A549 (cell line): ENCODE results near the gene CEACAM5. TPM values are rescaled to one million over a fixed set of nuclear protein-coding genes. Genes with fewer than 3 reads are reported as not detected.

Experiments
- ATAC-seq, 2 experiments: fragments of 200-7000 bp in 1 of 2; fragments of >200 bp in 1 of 2; cut with Nextera tagmentation in 1 of 2; cut with Tn5 transposase in 1 of 2; 3 replicates each; pipeline versions ENCODE4 v1.8.0 to v1.9.1; 2018 to 2020; ENCODE audit warnings: mild to moderate bottlenecking in 1 of 2, moderate library complexity in 1 of 2
- CTCF ChIA-PET: fragments of 300-600 bp; sonication (Branson Sonifier 250); formaldehyde crosslinking; extraction: SDS; loops from one replicate; lab custom pipeline; 2021; ENCODE audit warnings: antibody characterized with exemption, inconsistent platforms; lab: Yijun Ruan, JAX
- POLR2A ChIA-PET: fragments of 350-600 bp; formaldehyde crosslinking; extraction: SDS; loops from one replicate; lab custom pipeline; 2021; ENCODE audit warnings: antibody characterized with exemption, inconsistent platforms; lab: Yijun Ruan, JAX
- DNase-seq, 2 experiments: peaks; one replicate each; pipeline versions ENCODE4 v3.0.0 to v3.0.0-alpha.2; 2011 to 2016; ENCODE audit warnings: low read depth in 1 of 2, low spot score in 1 of 2
- FAIRE-seq: peaks from 2 replicates; lab custom pipeline; 2011; peaks lifted over from hg19 to GRCh38; lab: Jason Lieb, UNC
- H3K27ac ChIP-seq, 2 experiments: fragments of >200 bp; sonication (Bioruptor Twin); formaldehyde crosslinking; 3 replicates each; pipeline ENCODE4 v1.5.1; 2016 to 2017
- H3K4me1 ChIP-seq: fragments of >200 bp; sonication (Bioruptor Twin); formaldehyde crosslinking; 3 replicates; pipeline ENCODE4 v1.6.1; 2016
- H3K4me2 ChIP-seq: fragments of >200 bp; sonication (Bioruptor Twin); formaldehyde crosslinking; 3 replicates; pipeline ENCODE4 v1.6.1; 2016
- H3K4me3 ChIP-seq: fragments of >200 bp; sonication (Bioruptor Twin); formaldehyde crosslinking; 3 replicates; pipeline ENCODE4 v1.5.1; 2016
- H3K9me3 ChIP-seq: fragments of >200 bp; sonication (Bioruptor Twin); formaldehyde crosslinking; 3 replicates; pipeline ENCODE4 v1.6.1; 2016
- CBX8 ChIP-seq: fragments of 200-600 bp; sonication (generic); IDR thresholded peaks from 2 replicates; pipeline ENCODE4 v1.6.1; 2016
- CEBPB ChIP-seq, 2 experiments: fragments of >200 bp in 1 of 2; sonication (Bioruptor Twin) in 1 of 2; formaldehyde crosslinking in 1 of 2; IDR thresholded peaks; 2 replicates each; pipeline ENCODE4 v1.6.1; 2012 to 2016
- CHD2 ChIP-seq: fragments of 150-350 bp; IDR thresholded peaks from 2 replicates; pipeline ENCODE4 v1.6.1; 2014; ENCODE audit warnings: low read length; ENCODE audit not compliant: partially characterized antibody
- EHF ChIP-seq: fragments of 250-450 bp; sonication (Bioruptor Pico); IDR thresholded peaks from 2 replicates; pipeline ENCODE4 v1.5.0; 2020; ENCODE audit warnings: mild to moderate bottlenecking
- EHMT2 ChIP-seq: fragments of 200-600 bp; sonication (generic); IDR thresholded peaks from 2 replicates; pipeline ENCODE4 v1.6.1; 2016; ENCODE audit warnings: antibody characterized with exemption, low read depth, mild to moderate bottlenecking, moderate library complexity
- EP300 ChIP-seq, 2 experiments: fragments of >200 bp; sonication (Bioruptor Twin); formaldehyde crosslinking; IDR thresholded peaks; 2 replicates in 1 of 2; 3 replicates in 1 of 2; pipeline ENCODE4 v1.6.1; 2016 to 2017
- ESRRA ChIP-seq: fragments of 150-350 bp; IDR thresholded peaks from 2 replicates; pipeline ENCODE4 v1.6.1; 2014; ENCODE audit warnings: mild to moderate bottlenecking, low read length, borderline replicate concordance
- FOSB ChIP-seq: fragments of 250-450 bp; sonication (Bioruptor Pico); IDR thresholded peaks from 2 replicates; pipeline ENCODE4 v1.5.0; 2020; ENCODE audit warnings: mild to moderate bottlenecking, moderate library complexity
- FOSL2 ChIP-seq, 2 experiments: fragments of 450-650 bp in 1 of 2; fragments of >200 bp in 1 of 2; sonication (Bioruptor Twin) in 1 of 2; formaldehyde crosslinking; IDR thresholded peaks; 2 replicates each; pipeline versions ENCODE4 v1.5.0 to v1.6.1; 2016 to 2020; ENCODE audit warnings: mild to moderate bottlenecking in 1 of 2, moderate library complexity in 1 of 2
- GATA3 ChIP-seq: IDR thresholded peaks from 2 replicates; pipeline ENCODE4 v1.6.1; 2012; ENCODE audit warnings: borderline replicate concordance
- HOXB5 ChIP-seq: fragments of 250-450 bp; sonication (Bioruptor Pico); IDR thresholded peaks from 2 replicates; pipeline ENCODE4 v1.5.0; 2020; ENCODE audit warnings: mild to moderate bottlenecking, moderate library complexity
- JUN ChIP-seq, 2 experiments: fragments of >200 bp; sonication (Bioruptor Twin); formaldehyde crosslinking; IDR thresholded peaks; 2 replicates in 1 of 2; 3 replicates in 1 of 2; pipeline ENCODE4 v1.6.1; 2016 to 2017
- NFE2L2 ChIP-seq: fragments of 150-350 bp; conservative IDR thresholded peaks from 2 replicates; pipeline ENCODE4 v1.6.1; 2014; ENCODE audit warnings: low read length
- RAD21 ChIP-seq, 2 experiments: fragments of >200 bp in 1 of 2; sonication (Bioruptor Twin) in 1 of 2; formaldehyde crosslinking in 1 of 2; IDR thresholded peaks in 1 of 2; conservative IDR thresholded peaks in 1 of 2; 2 replicates in 1 of 2; 3 replicates in 1 of 2; pipeline ENCODE4 v1.6.1; 2012 to 2018; ENCODE audit warnings: inconsistent platforms in 1 of 2
- RFX5 ChIP-seq: fragments of 450-650 bp; IDR thresholded peaks from 2 replicates; pipeline ENCODE4 v1.7.1; 2014; ENCODE audit warnings: antibody characterized with exemption, mild to moderate bottlenecking, moderate library complexity
- SMC3 ChIP-seq: fragments of >200 bp; sonication (Bioruptor Twin); formaldehyde crosslinking; IDR thresholded peaks from 3 replicates; pipeline ENCODE4 v1.6.1; 2018; ENCODE audit warnings: inconsistent platforms
- ZFP36 ChIP-seq: fragments of 450-650 bp; IDR thresholded peaks from 2 replicates; pipeline ENCODE4 v1.6.1; 2014; ENCODE audit warnings: borderline replicate concordance; ENCODE audit not compliant: partially characterized antibody
- WGBS: methylation state at CpG from one replicate; pipeline ENCODE4 v1.1.6; 2017; ENCODE audit errors: missing lambda C conversion rate; 5-methylcytosine and 5-hydroxymethylcytosine counted together
- polyA plus RNA-seq, 4 experiments: library from polyadenylated mRNA; depleted of rRNA in 3 of 4; stranded (reverse); fragments of >200 nt; fragmentation: RNase III in 1 of 4; extraction: RNeasy Plus Mini Kit Qiagen cat#74134 plus additional on column Dnase treatment in 1 of 4; gene quantifications; 2 replicates in 3 of 4; 3 replicates in 1 of 4; pipeline ENCODE4 v1.2.3, GENCODE V29; 2011 to 2017
- TF ChIP-seq, protein P1 (sequence below): fragments of 150-350 bp; IDR thresholded peaks from 2 replicates; pipeline ENCODE4 v1.6.1; 2014; ENCODE audit warnings: low read depth, mild to moderate bottlenecking, low read length
- TF ChIP-seq, protein P2 (sequence below): fragments of >200 bp; sonication (Bioruptor Twin); formaldehyde crosslinking; IDR thresholded peaks from 2 replicates; pipeline ENCODE4 v1.6.1; 2016
- TF ChIP-seq, protein P3 (sequence below): fragments of >200 bp; sonication (Bioruptor Twin); formaldehyde crosslinking; IDR thresholded peaks from 3 replicates; pipeline ENCODE4 v1.5.1; 2016
- TF ChIP-seq, protein P4 (sequence below): fragments of 250-450 bp; sonication (Bioruptor Pico); IDR thresholded peaks from 2 replicates; pipeline ENCODE4 v1.5.0; 2020; ENCODE audit warnings: low read depth, mild to moderate bottlenecking, moderate library complexity
- TF ChIP-seq, protein P5 (sequence below): IDR thresholded peaks from 2 replicates; pipeline ENCODE4 v1.6.1; 2012

CEACAM5 gene
- polyA plus RNA-seq, 2 of the 4 experiments (the other 2 are of a cell fraction), result 1.3 TPM; not detected in 1

DNA sequence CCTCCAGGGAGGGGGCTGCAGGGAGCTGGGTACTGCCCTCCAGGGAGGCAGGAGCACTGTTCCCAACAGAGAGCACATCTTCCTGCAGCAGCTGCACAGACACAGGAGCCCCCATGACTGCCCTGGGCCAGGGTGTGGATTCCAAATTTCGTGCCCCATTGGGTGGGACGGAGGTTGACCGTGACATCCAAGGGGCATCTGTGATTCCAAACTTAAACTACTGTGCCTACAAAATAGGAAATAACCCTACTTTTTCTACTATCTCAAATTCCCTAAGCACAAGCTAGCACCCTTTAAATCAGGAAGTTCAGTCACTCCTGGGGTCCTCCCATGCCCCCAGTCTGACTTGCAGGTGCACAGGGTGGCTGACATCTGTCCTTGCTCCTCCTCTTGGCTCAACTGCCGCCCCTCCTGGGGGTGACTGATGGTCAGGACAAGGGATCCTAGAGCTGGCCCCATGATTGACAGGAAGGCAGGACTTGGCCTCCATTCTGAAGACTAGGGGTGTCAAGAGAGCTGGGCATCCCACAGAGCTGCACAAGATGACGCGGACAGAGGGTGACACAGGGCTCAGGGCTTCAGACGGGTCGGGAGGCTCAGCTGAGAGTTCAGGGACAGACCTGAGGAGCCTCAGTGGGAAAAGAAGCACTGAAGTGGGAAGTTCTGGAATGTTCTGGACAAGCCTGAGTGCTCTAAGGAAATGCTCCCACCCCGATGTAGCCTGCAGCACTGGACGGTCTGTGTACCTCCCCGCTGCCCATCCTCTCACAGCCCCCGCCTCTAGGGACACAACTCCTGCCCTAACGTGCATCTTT is 7.8 kb upstream of the CEACAM5 start:
- 72% methylated on average over 13 of the region's 13 CpGs for WGBS
- H3K9me3 ChIP-seq, result no peaks in the 10 kb centered on the region
- no peak overlapping the region for H3K4me3 ChIP-seq
- no peak for FAIRE-seq
- peak overlapping the region; percentile 71 to 86 for H3K27ac ChIP-seq
- ChIA-PET CTCF (interaction anchor here (0.8 to 15.7 kb wide), 27 partner anchors 7 to 252 kb away, joined by 3 to 358 read pairs (median 6); partner anchors contain the start of genes CEACAM3, CEACAM6 and CEACAM7), POLR2A (no interaction called here)
- DNase-seq, result no peak
- H3K4me1 ChIP-seq, result peaks cover 68% of the 10 kb centered on the region
- ATAC-seq, result no peak
- peak overlapping the region; percentile 76; the same call in 1 of the 3 replicates for H3K4me2 ChIP-seq
- TF ChIP-seq, protein P1, sequence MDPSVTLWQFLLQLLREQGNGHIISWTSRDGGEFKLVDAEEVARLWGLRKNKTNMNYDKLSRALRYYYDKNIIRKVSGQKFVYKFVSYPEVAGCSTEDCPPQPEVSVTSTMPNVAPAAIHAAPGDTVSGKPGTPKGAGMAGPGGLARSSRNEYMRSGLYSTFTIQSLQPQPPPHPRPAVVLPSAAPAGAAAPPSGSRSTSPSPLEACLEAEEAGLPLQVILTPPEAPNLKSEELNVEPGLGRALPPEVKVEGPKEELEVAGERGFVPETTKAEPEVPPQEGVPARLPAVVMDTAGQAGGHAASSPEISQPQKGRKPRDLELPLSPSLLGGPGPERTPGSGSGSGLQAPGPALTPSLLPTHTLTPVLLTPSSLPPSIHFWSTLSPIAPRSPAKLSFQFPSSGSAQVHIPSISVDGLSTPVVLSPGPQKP, result no peak
- TF ChIP-seq, protein P2, sequence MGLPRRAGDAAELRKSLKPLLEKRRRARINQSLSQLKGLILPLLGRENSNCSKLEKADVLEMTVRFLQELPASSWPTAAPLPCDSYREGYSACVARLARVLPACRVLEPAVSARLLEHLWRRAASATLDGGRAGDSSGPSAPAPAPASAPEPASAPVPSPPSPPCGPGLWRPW, result no peak
- TF ChIP-seq JUN (IDR thresholded peaks at IDR 0.05), result 0 out of 5 replicates have a peak, but pooled peaks of 1 of the 2 experiments have one; percentile 1

DNA sequence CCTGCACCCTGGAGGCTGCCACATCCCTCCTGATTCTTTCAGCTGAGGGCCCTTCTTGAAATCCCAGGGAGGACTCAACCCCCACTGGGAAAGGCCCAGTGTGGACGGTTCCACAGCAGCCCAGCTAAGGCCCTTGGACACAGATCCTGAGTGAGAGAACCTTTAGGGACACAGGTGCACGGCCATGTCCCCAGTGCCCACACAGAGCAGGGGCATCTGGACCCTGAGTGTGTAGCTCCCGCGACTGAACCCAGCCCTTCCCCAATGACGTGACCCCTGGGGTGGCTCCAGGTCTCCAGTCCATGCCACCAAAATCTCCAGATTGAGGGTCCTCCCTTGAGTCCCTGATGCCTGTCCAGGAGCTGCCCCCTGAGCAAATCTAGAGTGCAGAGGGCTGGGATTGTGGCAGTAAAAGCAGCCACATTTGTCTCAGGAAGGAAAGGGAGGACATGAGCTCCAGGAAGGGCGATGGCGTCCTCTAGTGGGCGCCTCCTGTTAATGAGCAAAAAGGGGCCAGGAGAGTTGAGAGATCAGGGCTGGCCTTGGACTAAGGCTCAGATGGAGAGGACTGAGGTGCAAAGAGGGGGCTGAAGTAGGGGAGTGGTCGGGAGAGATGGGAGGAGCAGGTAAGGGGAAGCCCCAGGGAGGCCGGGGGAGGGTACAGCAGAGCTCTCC is 6.9 kb upstream of the CEACAM5 start:
- WGBS, result 34% methylated on average over 10 of the region's 10 CpGs
- peak; percentile 58 to 71 for DNase-seq
- peak overlapping the region; percentile 71 to 86 for H3K27ac ChIP-seq
- TF ChIP-seq RAD21 (conservative IDR thresholded peaks at IDR 0.05 in 1 of 2, IDR thresholded peaks at IDR 0.05 in 1 of 2) (peak; percentile 43 to 73; a peak in 4 of 5 replicates), CBX8 (no peak), SMC3 (peak; percentile 26; the same call in 1 of the 3 replicates), CHD2 (no peak)
- TF ChIP-seq, protein P3, sequence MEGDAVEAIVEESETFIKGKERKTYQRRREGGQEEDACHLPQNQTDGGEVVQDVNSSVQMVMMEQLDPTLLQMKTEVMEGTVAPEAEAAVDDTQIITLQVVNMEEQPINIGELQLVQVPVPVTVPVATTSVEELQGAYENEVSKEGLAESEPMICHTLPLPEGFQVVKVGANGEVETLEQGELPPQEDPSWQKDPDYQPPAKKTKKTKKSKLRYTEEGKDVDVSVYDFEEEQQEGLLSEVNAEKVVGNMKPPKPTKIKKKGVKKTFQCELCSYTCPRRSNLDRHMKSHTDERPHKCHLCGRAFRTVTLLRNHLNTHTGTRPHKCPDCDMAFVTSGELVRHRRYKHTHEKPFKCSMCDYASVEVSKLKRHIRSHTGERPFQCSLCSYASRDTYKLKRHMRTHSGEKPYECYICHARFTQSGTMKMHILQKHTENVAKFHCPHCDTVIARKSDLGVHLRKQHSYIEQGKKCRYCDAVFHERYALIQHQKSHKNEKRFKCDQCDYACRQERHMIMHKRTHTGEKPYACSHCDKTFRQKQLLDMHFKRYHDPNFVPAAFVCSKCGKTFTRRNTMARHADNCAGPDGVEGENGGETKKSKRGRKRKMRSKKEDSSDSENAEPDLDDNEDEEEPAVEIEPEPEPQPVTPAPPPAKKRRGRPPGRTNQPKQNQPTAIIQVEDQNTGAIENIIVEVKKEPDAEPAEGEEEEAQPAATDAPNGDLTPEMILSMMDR, result peak; percentile 59
- peaks cover 68% of the 10 kb centered on the region for H3K4me1 ChIP-seq
- CTCF ChIA-PET, result interaction anchor here (0.6 to 15.7 kb wide), 38 partner anchors 8 to 281 kb away, joined by 3 to 358 read pairs (median 5); partner anchors contain the start of genes CEACAM3, CEACAM6, CEACAM7 and RPS19
- H3K4me3 ChIP-seq, result no peak overlapping the region
- ATAC-seq, result peak; percentile 5 to 9; a peak in 4 of 6 replicates
- FAIRE-seq, result no peak
- H3K4me2 ChIP-seq, result peak overlapping the region; percentile 76
- POLR2A ChIA-PET, result no interaction called here
- no peaks in the 10 kb centered on the region for H3K9me3 ChIP-seq

DNA sequence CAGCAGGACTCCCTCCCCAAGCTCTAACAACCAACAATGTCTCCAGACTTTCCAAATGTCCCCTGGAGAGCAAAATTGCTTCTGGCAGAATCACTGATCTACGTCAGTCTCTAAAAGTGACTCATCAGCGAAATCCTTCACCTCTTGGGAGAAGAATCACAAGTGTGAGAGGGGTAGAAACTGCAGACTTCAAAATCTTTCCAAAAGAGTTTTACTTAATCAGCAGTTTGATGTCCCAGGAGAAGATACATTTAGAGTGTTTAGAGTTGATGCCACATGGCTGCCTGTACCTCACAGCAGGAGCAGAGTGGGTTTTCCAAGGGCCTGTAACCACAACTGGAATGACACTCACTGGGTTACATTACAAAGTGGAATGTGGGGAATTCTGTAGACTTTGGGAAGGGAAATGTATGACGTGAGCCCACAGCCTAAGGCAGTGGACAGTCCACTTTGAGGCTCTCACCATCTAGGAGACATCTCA is 6.2 kb upstream of the CEACAM5 start:
- H3K27ac ChIP-seq, result peak overlapping the region; percentile 71 to 86
- WGBS, result 3% methylated on average over 3 of the region's 3 CpGs
- H3K4me1 ChIP-seq, result peaks cover 68% of the 10 kb centered on the region
- DNase-seq, result peak; percentile 85
- peak; percentile 100 for FAIRE-seq
- POLR2A ChIA-PET, result no interaction called here
- H3K4me2 ChIP-seq, result peak overlapping the region; percentile 76
- peak; percentile 41 to 53 for ATAC-seq
- no peak overlapping the region for H3K4me3 ChIP-seq
- no peaks in the 10 kb centered on the region for H3K9me3 ChIP-seq
- CTCF ChIA-PET, result interaction anchor here (0.9 to 15.7 kb wide), 28 partner anchors 8 to 253 kb away, joined by 3 to 358 read pairs (median 5); partner anchors contain the start of genes CEACAM6, CEACAM7 and RPS19
- TF ChIP-seq HOXB5 (CRISPR knock-in tag), result peak; percentile 39; the same call in 1 of the 2 replicates
- TF ChIP-seq JUN (IDR thresholded peaks at IDR 0.05), result peak; percentile 60 to 71; a peak in 4 of 5 replicates
- no peak for TF ChIP-seq FOSB
- TF ChIP-seq CEBPB (IDR thresholded peaks at IDR 0.05), result 0 out of 4 replicates have a peak, but pooled peaks of 1 of the 2 experiments have one; percentile 61
- no peak for TF ChIP-seq EHF
- no peak for TF ChIP-seq EHMT2
- TF ChIP-seq FOSL2 (IDR thresholded peaks at IDR 0.05), result peak; percentile 86
- TF ChIP-seq FOSL2 (CRISPR knock-in tag; IDR thresholded peaks at IDR 0.05), result peak; percentile 94
- 0 out of 2 replicates have a peak, but pooled peaks have one; percentile 12 for TF ChIP-seq RFX5
- no peak for TF ChIP-seq ESRRA
- peak; percentile 70; the same call in 1 of the 2 replicates for TF ChIP-seq GATA3
- no peak for TF ChIP-seq NFE2L2
- TF ChIP-seq, protein P4, sequence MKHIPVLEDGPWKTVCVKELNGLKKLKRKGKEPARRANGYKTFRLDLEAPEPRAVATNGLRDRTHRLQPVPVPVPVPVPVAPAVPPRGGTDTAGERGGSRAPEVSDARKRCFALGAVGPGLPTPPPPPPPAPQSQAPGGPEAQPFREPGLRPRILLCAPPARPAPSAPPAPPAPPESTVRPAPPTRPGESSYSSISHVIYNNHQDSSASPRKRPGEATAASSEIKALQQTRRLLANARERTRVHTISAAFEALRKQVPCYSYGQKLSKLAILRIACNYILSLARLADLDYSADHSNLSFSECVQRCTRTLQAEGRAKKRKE (CRISPR knock-in tag), result peak; percentile 14; the same call in 1 of the 2 replicates
- TF ChIP-seq, protein P5, sequence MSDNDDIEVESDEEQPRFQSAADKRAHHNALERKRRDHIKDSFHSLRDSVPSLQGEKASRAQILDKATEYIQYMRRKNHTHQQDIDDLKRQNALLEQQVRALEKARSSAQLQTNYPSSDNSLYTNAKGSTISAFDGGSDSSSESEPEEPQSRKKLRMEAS, result peak; percentile 64
- peak; percentile 60 to 84; a peak in 3 of 5 replicates for TF ChIP-seq EP300 (IDR thresholded peaks at IDR 0.05)
- no peak for TF ChIP-seq CHD2
- no peak for TF ChIP-seq ZFP36
